Measurements from ENCODE around the gene UACA. TPM values are rescaled to one million over a fixed set of nuclear protein-coding genes. Genes with fewer than 3 reads are reported as not detected.

The UACA gene
- total and polyA plus RNA-seq, 9 donors: 28.6 to 62.0 (median 51.8) TPM

GRCh38 chr15:70758790-70759462, 4.4 kb downstream of the UACA start:
- DNase-seq: no peak
- intact Hi-C loops (cut with DNase I): loop anchor here in 1 of 4 donors (10.0 kb wide), 1 partner anchor 46 kb away; no protein-coding TSS in a partner anchor
- Histone ChIP-seq H3K4me3 (no peak overlapping the region), H3K27ac (no peak overlapping the region), H3K36me3 (no peaks in the 10 kb centered on the region), H3K4me1 (ENCODE audit: insufficient read depth) (peaks cover 4% of the 10 kb centered on the region), H3K9me3 (no peaks in the 10 kb centered on the region), H3K27me3 (no peaks in the 10 kb centered on the region)
- TF ChIP-seq POLR2A (IDR thresholded peaks at IDR 0.05): no peak
- no peak for TF ChIP-seq CTCF (IDR thresholded peaks at IDR 0.05)
- 26 to 46% (median 32%) methylated on average over 9 of the region's 9 CpGs for WGBS, 3 donors

- Histone ChIP-seq H3K27me3 (no peaks in the 10 kb centered on the region), H3K27ac (no peak overlapping the region), H3K9me3 (no peaks in the 10 kb centered on the region), H3K4me1 (ENCODE audit: insufficient read depth) (peaks cover 7% of the 10 kb centered on the region), H3K4me3 (no peak overlapping the region), H3K36me3 (no peaks in the 10 kb centered on the region)
- TF ChIP-seq POLR2A (IDR thresholded peaks at IDR 0.05): no peak
- TF ChIP-seq CTCF (IDR thresholded peaks at IDR 0.05): no peak
- TF ChIP-seq EP300 (IDR thresholded peaks at IDR 0.05): no peak
- DNase-seq: no peak
- intact Hi-C loops (cut with DNase I): loop anchor here in 1 of 4 donors (10.0 kb wide), 1 partner anchor 47 kb away; no protein-coding TSS in a partner anchor
- WGBS, 3 donors: 57 to 90% (median 65%) methylated on average over 1 of the region's 1 CpG
Observed at GRCh38 chr15:70757627-70758026, 5.7 kb downstream of the UACA start.

DNA sequence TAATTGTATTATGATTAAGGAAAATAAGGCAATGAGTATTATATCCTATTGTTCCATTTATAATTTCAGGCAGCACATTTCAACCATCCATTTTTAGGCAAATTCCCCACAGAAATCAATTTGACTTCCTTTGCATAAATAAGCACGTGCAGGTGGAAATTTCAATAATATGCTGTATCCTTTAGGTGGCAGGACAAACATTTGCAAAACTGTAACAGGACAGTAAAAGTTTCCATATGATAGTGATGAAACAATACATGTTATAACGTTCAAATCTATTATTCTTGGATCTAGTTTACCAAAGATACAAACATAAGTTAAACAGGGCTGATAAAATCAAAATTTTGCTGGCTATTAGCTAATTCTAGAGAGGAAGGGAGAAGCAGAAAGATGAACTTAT, 8.5 kb downstream of the UACA start:
- WGBS, 3 donors: 43 to 46% (median 45%) methylated on average over 2 of the region's 2 CpGs
- H3K36me3 ChIP-seq: no peaks in the 10 kb centered on the region
- H3K27me3 ChIP-seq: no peaks in the 10 kb centered on the region
- peaks cover 10% of the 10 kb centered on the region for H3K4me1 ChIP-seq (ENCODE audit: insufficient read depth)
- no peak for DNase-seq
- intact Hi-C loops (cut with DNase I): loop anchor here in 1 of 4 donors (10.0 kb wide), 1 partner anchor 50 kb away; no protein-coding TSS in a partner anchor
- TF ChIP-seq CTCF (IDR thresholded peaks at IDR 0.05): no peak
- TF ChIP-seq EP300 (IDR thresholded peaks at IDR 0.05): no peak
- TF ChIP-seq POLR2A (IDR thresholded peaks at IDR 0.05): no peak
- H3K27ac ChIP-seq: no peak overlapping the region
- H3K9me3 ChIP-seq: no peaks in the 10 kb centered on the region
- no peak overlapping the region for H3K4me3 ChIP-seq

DNA sequence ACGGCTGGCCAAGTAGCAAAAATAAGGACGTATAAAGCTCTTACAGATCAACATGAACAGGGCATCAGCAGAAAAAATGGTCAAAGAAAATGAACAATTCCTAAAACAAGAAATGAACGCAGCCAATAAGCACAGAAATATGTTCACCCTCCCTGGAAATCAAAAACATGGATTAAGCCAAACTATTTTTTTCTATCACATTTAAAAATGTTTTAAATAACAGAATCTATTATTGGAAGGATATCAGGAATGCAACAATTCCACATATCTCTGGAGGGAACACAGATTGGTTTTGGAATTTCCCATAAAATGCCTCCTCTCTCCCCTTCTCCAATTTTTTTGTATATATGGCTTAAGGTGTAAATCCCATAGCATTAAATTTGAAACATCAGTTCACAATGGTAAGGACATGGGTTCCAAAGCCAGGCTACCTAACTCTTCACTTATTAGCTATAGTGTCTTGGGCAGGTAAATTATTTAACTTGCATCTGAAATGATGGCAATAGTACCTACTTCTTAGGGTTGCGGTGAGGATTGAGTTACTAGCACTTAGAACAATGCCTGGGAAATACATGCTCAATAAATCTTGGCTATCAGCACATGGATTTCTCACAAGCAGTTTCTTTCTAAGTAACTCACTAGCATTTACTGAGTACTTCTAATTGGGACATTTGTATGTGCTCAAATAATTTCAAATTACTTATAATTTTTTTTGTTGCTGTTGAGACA, 10.1 kb downstream of the UACA start:
- 28 to 29% (median 28%) methylated on average over 4 of the region's 4 CpGs for WGBS, 3 donors
- TF ChIP-seq CTCF (IDR thresholded peaks at IDR 0.05): no peak
- Histone ChIP-seq H3K27me3 (no peaks in the 10 kb centered on the region), H3K36me3 (no peaks in the 10 kb centered on the region), H3K9me3 (no peaks in the 10 kb centered on the region), H3K27ac (no peak overlapping the region), H3K4me3 (no peak overlapping the region), H3K4me1 (ENCODE audit: insufficient read depth) (peaks cover 9% of the 10 kb centered on the region)
- intact Hi-C loops (cut with DNase I): loop anchor here in 1 of 4 donors (10.0 kb wide), 1 partner anchor 52 kb away; no protein-coding TSS in a partner anchor
- DNase-seq: no peak

All from ovary (tissue), 9 donors.